Measurements from ENCODE around the gene CHCHD4. TPM values are rescaled to one million over a fixed set of nuclear protein-coding genes. Genes with fewer than 3 reads are reported as not detected.

Gene CHCHD4
- polyA plus RNA-seq, 1 of the 3 experiments (the other 2 are of a cell fraction): 15.4 TPM

DNA sequence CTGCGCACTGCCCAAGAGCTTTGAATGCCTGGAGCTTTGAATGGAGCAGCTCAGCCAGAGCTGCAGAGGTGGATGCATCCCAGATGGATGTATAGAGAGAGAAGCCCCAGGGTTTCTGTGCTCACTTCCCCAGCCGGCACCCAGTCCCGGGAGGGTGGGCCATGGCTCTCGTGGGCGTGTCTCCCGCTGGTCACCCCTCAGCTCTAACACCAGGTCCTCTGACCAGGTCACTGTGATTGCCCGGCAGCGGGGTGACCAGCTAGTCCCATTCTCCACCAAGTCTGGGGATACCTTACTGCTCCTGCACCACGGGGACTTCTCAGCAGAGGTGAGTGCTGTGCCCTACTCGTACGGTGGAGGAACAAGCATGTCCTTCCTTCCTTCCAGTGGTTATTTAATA lies 10.9 kb upstream of the CHCHD4 start (continued):
- no peak for TF ChIP-seq TAF1 (IDR thresholded peaks at IDR 0.05; ENCODE audit: borderline replicate concordance, low read depth, low read length)
- TF ChIP-seq RAD21 (IDR thresholded peaks at IDR 0.05; ENCODE audit: low read length): no peak
- TF ChIP-seq FOXM1 (IDR thresholded peaks at IDR 0.05; ENCODE audit: low read depth): no peak
- TF ChIP-seq FOSL2 (IDR thresholded peaks at IDR 0.05; ENCODE audit: borderline replicate concordance, low read depth): no peak
- no peak for TF ChIP-seq IRF3 (IDR thresholded peaks at IDR 0.05; ENCODE audit: low read depth, low read length)

DNA sequence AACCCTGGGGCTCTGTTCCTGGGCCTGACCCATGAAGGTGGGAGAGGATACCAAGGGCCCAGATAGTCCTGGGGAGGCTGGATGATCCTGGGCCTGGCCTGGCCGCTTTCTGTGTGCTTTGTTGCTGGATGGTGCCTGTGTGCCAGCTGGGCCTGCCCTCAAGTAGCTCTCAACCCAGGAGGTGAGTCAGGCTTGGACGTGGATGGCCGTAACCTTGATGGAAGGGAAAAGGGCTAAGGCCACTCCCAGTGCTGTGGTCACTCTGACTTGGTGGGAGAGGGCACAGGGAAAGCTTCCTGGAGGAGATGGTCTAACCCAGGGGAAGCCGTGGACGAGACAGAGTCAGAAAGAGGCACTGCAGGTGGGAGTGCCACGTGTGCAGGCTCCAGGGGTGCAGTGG lies 9.6 kb upstream of the CHCHD4 start:
- peaks cover 5% of the 10 kb centered on the region for H3F3A ChIP-seq (replicated peaks; ENCODE audit: insufficient read depth)
- no peak for DNase-seq
- H3K79me2 ChIP-seq (ENCODE audit: insufficient read depth): peaks cover 16% of the 10 kb centered on the region
- no peaks in the 10 kb centered on the region for H3K9me2 ChIP-seq
- CTCF ChIA-PET: interaction anchor here (1.5 kb wide), 1 partner anchor 238 kb away, joined by 6 read pairs; no protein-coding TSS in a partner anchor
- H4K20me1 ChIP-seq (ENCODE audit: insufficient read depth): 0 out of 2 replicates have a peak, but pooled peaks cover 3% of the 10 kb centered on the region
- H3K9ac ChIP-seq: no peak overlapping the region
- peaks cover 33 to 93% of the 10 kb centered on the region in 2 experiments for H3K36me3 ChIP-seq (replicated peaks in 1 of 2; ENCODE audit: control insufficient read depth in 1 of 2, insufficient read depth in 2 of 2, low read length in 1 of 2)
- no peak overlapping the region for H3K4me2 ChIP-seq
- POLR2A ChIA-PET: no interaction called here
- TF ChIP-seq IRF3 (IDR thresholded peaks at IDR 0.05; ENCODE audit: low read depth, low read length) (no peak), SMC3 (IDR thresholded peaks at IDR 0.05; ENCODE audit: low read depth, low read length) (no peak), ELF1 (IDR thresholded peaks at IDR 0.05) (no peak), RXRA (IDR thresholded peaks at IDR 0.05; ENCODE audit: borderline replicate concordance, low read depth) (no peak), TEAD4 (IDR thresholded peaks at IDR 0.05; ENCODE audit: borderline replicate concordance, insufficient read depth) (no peak), MEF2A (IDR thresholded peaks at IDR 0.05; ENCODE audit: borderline replicate concordance, low read depth) (no peak), YY1 (IDR thresholded peaks at IDR 0.05; ENCODE audit: low read depth) (no peak), NRF1 (IDR thresholded peaks at IDR 0.05; ENCODE audit: low read depth, low read length) (no peak), TCF12 (IDR thresholded peaks at IDR 0.05) (no peak), SIN3A (IDR thresholded peaks at IDR 0.05; ENCODE audit: borderline replicate concordance, low read depth, low read length) (no peak), GATA2 (CRISPR knock-in tag; IDR thresholded peaks at IDR 0.05) (no peak), FOSL2 (IDR thresholded peaks at IDR 0.05; ENCODE audit: borderline replicate concordance, low read depth) (no peak), TAF1 (IDR thresholded peaks at IDR 0.05; ENCODE audit: borderline replicate concordance, low read depth, low read length) (no peak), CTCF (IDR thresholded peaks at IDR 0.05) (no peak), NFIC (IDR thresholded peaks at IDR 0.05; ENCODE audit: borderline replicate concordance) (no peak), GABPA (IDR thresholded peaks at IDR 0.05; ENCODE audit: low read depth) (no peak)
- TF ChIP-seq, protein P1, sequence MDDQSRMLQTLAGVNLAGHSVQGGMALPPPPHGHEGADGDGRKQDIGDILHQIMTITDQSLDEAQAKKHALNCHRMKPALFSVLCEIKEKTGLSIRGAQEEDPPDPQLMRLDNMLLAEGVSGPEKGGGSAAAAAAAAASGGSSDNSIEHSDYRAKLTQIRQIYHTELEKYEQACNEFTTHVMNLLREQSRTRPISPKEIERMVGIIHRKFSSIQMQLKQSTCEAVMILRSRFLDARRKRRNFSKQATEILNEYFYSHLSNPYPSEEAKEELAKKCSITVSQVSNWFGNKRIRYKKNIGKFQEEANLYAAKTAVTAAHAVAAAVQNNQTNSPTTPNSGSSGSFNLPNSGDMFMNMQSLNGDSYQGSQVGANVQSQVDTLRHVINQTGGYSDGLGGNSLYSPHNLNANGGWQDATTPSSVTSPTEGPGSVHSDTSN (IDR thresholded peaks at IDR 0.05): no peak
- TF ChIP-seq, protein P2, sequence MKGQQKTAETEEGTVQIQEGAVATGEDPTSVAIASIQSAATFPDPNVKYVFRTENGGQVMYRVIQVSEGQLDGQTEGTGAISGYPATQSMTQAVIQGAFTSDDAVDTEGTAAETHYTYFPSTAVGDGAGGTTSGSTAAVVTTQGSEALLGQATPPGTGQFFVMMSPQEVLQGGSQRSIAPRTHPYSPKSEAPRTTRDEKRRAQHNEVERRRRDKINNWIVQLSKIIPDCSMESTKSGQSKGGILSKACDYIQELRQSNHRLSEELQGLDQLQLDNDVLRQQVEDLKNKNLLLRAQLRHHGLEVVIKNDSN (IDR thresholded peaks at IDR 0.05; ENCODE audit: borderline replicate concordance, low read depth): no peak
- TF ChIP-seq, protein P3, sequence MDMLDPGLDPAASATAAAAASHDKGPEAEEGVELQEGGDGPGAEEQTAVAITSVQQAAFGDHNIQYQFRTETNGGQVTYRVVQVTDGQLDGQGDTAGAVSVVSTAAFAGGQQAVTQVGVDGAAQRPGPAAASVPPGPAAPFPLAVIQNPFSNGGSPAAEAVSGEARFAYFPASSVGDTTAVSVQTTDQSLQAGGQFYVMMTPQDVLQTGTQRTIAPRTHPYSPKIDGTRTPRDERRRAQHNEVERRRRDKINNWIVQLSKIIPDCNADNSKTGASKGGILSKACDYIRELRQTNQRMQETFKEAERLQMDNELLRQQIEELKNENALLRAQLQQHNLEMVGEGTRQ (IDR thresholded peaks at IDR 0.05; ENCODE audit: borderline replicate concordance, low read depth, low read length): no peak
- no peaks in the 10 kb centered on the region for H3K9me3 ChIP-seq
- no peak overlapping the region for H3K4me3 ChIP-seq (ENCODE audit: low read depth in 2 of 2, low read length in 1 of 2)
- no peak overlapping the region for H2AFZ ChIP-seq (ENCODE audit: low read depth)
- 87% methylated on average over 5 of the region's 6 CpGs for WGBS (ENCODE audit: low lambda C conversion rate)
- no peak overlapping the region for H3K27ac ChIP-seq (ENCODE audit: low read depth in 2 of 2, low read length in 1 of 2)
- H3K4me1 ChIP-seq (ENCODE audit: control insufficient read depth in 1 of 2, insufficient read depth in 2 of 2, low read depth in 1 of 2, low read length in 1 of 2): no peaks in the 10 kb centered on the region; a peak in 1 of 4 replicates
- H3K27me3 ChIP-seq (ENCODE audit: insufficient read depth): no peaks in the 10 kb centered on the region
